GM12878 (cell line): ENCODE results near the gene ODAD4. TPM values are rescaled to one million over a fixed set of nuclear protein-coding genes. Genes with fewer than 3 reads are reported as not detected.
A peak's percentile ranks its signal among the peaks of the same experiment; 100 is the strongest.
"Not testable (repeated sequence)": the region's sequence is repeated elsewhere in the genome, so short reads cannot be mapped to it uniquely, and the experiment has no call there.

Experiments
- ATAC-seq: fragments of 200-7000 bp; cut with Tn5 transposase; 3 replicates; pipeline ENCODE4 v1.9.1; 2020; ENCODE audit warnings: mild to moderate bottlenecking, moderate library complexity
- BruUV-seq: library from RNA; stranded (reverse); fragments of 400-500 nt; replicated peaks from 2 replicates; lab custom pipeline; 2021; lab: Mats Ljungman, UMichigan
- CTCF ChIA-PET: fragments of 300-600 bp; sonication (Branson Sonifier 250); formaldehyde crosslinking; extraction: SDS; loops from one replicate; lab custom pipeline; 2021; ENCODE audit warnings: inconsistent platforms; lab: Yijun Ruan, JAX
- POLR2A ChIA-PET: fragments of 350-600 bp; formaldehyde crosslinking; extraction: SDS; loops from one replicate; lab custom pipeline; 2021; ENCODE audit warnings: inconsistent platforms; lab: Charles Lee
- RAD21 ChIA-PET: fragments of 300-600 bp; sonication (Branson Sonifier 250); formaldehyde crosslinking; loops from one replicate; lab custom pipeline; 2023; ENCODE audit warnings: antibody characterized with exemption; ENCODE audit not compliant: unreplicated experiment; lab: Charles Lee
- SMC1A ChIA-PET: fragments of 300-600 bp; sonication (Branson Sonifier 250); formaldehyde crosslinking; loops from one replicate; lab custom pipeline; 2023; ENCODE audit not compliant: unreplicated experiment, uncharacterized antibody; lab: Charles Lee
- DNase-seq: peaks from one replicate; pipeline ENCODE4 v3.0.0-alpha.2; 2011; ENCODE audit warnings: low read depth, low spot score
- FAIRE-seq: peaks from 3 replicates; lab custom pipeline; 2011; peaks lifted over from hg19 to GRCh38; lab: Jason Lieb, UNC
- H2AFZ ChIP-seq: 2 replicates; pipeline ENCODE4 v1.6.0; 2011; ENCODE audit warnings: low read depth, low read length, control low read depth; ENCODE audit not compliant: control insufficient read depth
- H3K27ac ChIP-seq: 2 replicates; pipeline ENCODE4 v1.5.1; 2011; ENCODE audit warnings: control low read depth; ENCODE audit not compliant: control insufficient read depth, insufficient read depth
- H3K27me3 ChIP-seq, 2 experiments: replicated peaks in 1 of 2; 2 replicates each; pipeline versions ENCODE4 v1.6.0 to v1.6.1; 2011; ENCODE audit warnings: low read length in 1 of 2; ENCODE audit not compliant: control insufficient read depth in 2 of 2, insufficient read depth in 2 of 2
- H3K36me3 ChIP-seq, 2 experiments: 2 replicates each; pipeline ENCODE4 v1.5.1; 2011; ENCODE audit warnings: low read length in 1 of 2; ENCODE audit not compliant: control insufficient read depth in 2 of 2, insufficient read depth in 2 of 2
- H3K4me1 ChIP-seq: 2 replicates; pipeline ENCODE4 v1.6.1; 2011; ENCODE audit warnings: mild to moderate bottlenecking, low read length, moderate library complexity, mixed read lengths; ENCODE audit not compliant: control insufficient read depth, insufficient read depth
- H3K4me2 ChIP-seq: 2 replicates; pipeline ENCODE4 v1.6.0; 2011; ENCODE audit warnings: control low read depth; ENCODE audit not compliant: control insufficient read depth, insufficient read depth
- H3K4me3 ChIP-seq: fragments of 200-600 bp; sonication (generic); 2 replicates; pipeline ENCODE4 v1.5.1; 2016
- H3K79me2 ChIP-seq: 2 replicates; pipeline ENCODE4 v1.6.0; 2011; ENCODE audit warnings: low read length; ENCODE audit not compliant: control insufficient read depth, insufficient read depth
- H3K9ac ChIP-seq: 2 replicates; pipeline ENCODE4 v1.8.0; 2011; ENCODE audit warnings: low read length, control low read depth, mixed read lengths; ENCODE audit not compliant: control insufficient read depth, insufficient read depth
- H3K9me3 ChIP-seq: replicated peaks from 3 replicates; pipeline ENCODE4 v1.5.1; 2011; ENCODE audit warnings: mild to moderate bottlenecking, low read length; ENCODE audit not compliant: control insufficient read depth, insufficient read depth
- H4K20me1 ChIP-seq: 2 replicates; pipeline ENCODE4 v1.6.0; 2011; ENCODE audit not compliant: control insufficient read depth, insufficient read depth
- ZNF384 ChIP-seq: IDR thresholded peaks from 2 replicates; pipeline ENCODE4 v1.6.1; 2012; ENCODE audit warnings: low read depth, mild to moderate bottlenecking, low read length, improper control_type of control experiment, borderline replicate concordance
- WGBS: methylation state at CpG from one replicate; pipeline ENCODE4 v1.1.6; 2016; ENCODE audit warnings: low lambda C conversion rate; ENCODE audit not compliant: insufficient replicate concordance, insufficient coverage; ENCODE audit errors: missing lambda C conversion rate; 5-methylcytosine and 5-hydroxymethylcytosine counted together
- in situ Hi-C: fragments of 300-500 bp; cut with MboI; formaldehyde crosslinking; loops from 9 replicates; pipeline ENCODE4 v1.14.3; 2018; ENCODE audit warnings: mixed read lengths
- intact Hi-C: fragments of 100-400 bp; cut with micrococcal nuclease; formaldehyde crosslinking; loops from one replicate; pipeline ENCODE4 v1.14.2; 2022; ENCODE audit not compliant: unreplicated experiment
- polyA plus RNA-seq, 11 experiments: library from polyadenylated mRNA; depleted of rRNA in 4 of 11; unstranded in 6 of 11; stranded (reverse) in 5 of 11; fragments of >200 nt; fragmentation: Nextera tagmentation in 4 of 11; fragmentation: Illumina TruSeq in 1 of 11; extraction: Ambion mirVana in 4 of 11; extraction: Trizol in 1 of 11; gene quantifications; 1 replicate in 1 of 11; 2 replicates in 10 of 11; pipeline versions ENCODE4 v1.2.1 to v1.2.3, GENCODE V29; 2011 to 2016; ENCODE audit warnings: inconsistent platforms in 2 of 11, missing spikeins in 2 of 11, low read depth in 1 of 11
- total RNA-seq, 4 experiments: library from RNA; depleted of rRNA in 3 of 4; stranded (reverse); fragments of >200 nt in 3 of 4; fragmentation: Illumina TruSeq in 1 of 4; extraction: Trizol in 1 of 4; gene quantifications; 2 replicates each; pipeline versions ENCODE4 v1.2.1 to v1.2.3, GENCODE V29; 2013 to 2021

Gene ODAD4
- total and polyA plus RNA-seq, 10 of the 15 experiments (the other 5 are each of a cell fraction or from before 2014, with no cell fraction given), result 0.10 to 0.73 (median 0.35) TPM

DNA sequence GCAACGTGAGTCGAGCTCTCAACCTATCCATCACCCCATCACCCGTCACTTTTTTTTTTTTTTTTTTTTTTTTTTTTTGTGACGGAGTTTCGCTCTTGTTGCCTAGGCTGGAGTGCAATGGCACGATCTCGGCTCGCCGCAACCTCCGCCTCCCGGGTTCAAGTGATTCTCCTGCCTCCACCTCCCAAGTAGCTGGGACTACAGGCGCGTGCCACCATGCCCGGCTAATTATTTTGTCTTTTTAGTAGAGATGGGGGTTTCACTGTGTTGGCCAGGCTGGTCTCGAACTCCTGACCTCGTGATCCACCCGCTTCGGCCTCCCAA is 378 bp downstream of the ODAD4 start:
- H3K27ac ChIP-seq, H3K36me3 ChIP-seq, H3K79me2 ChIP-seq, H4K20me1 ChIP-seq, H3K9me3 ChIP-seq, intact Hi-C loops, H3K27me3 ChIP-seq, BruUV-seq, in situ Hi-C loops, FAIRE-seq, H3K4me1 ChIP-seq: not testable (repeated sequence)
- H3K9ac ChIP-seq, result peak overlapping the region; percentile 38; the same call in 1 of the 2 replicates
- 54% methylated on average over 10 of the region's 18 CpGs for WGBS
- peak overlapping the region; percentile 91 for H2AFZ ChIP-seq
- POLR2A ChIA-PET, result interaction anchor here (0.6 to 4.8 kb wide), 18 partner anchors 9 to 443 kb away, joined by 3 to 52 read pairs (median 3); partner anchors contain the start of genes ACLY, CNP, DNAJC7 and NKIRAS2
- CTCF ChIA-PET, result interaction anchor here (0.6 to 3.5 kb wide), 9 partner anchors 9 to 187 kb away, joined by 3 to 17 read pairs (median 5); partner anchors contain the start of genes ACLY, CNP, DHX58 and P3H4
- peak overlapping the region; percentile 81 for H3K4me3 ChIP-seq
- SMC1A ChIA-PET, result interaction anchor here (0.6 to 3.2 kb wide), 4 partner anchors 8 to 1505 kb away, joined by 3 to 19 read pairs (median 6); partner anchors contain the start of gene ACLY
- peak; percentile 14; the same call in 1 of the 2 replicates for TF ChIP-seq ZNF384
- TF ChIP-seq, all 136 proteins: peak for 1; not testable (repeated sequence) for 135
- RAD21 ChIA-PET, result interaction anchor here (0.7 to 3.4 kb wide), 13 partner anchors 9 to 292 kb away, joined by 3 to 23 read pairs (median 3); partner anchors contain the start of genes ACLY, CNP, DHX58 and JUP
- ATAC-seq, result peak; percentile 36; the same call in 1 of the 3 replicates
- DNase-seq, result not testable (repeated sequence)
- H3K4me2 ChIP-seq, result peak overlapping the region; percentile 98; the same call in 1 of the 2 replicates

DNA sequence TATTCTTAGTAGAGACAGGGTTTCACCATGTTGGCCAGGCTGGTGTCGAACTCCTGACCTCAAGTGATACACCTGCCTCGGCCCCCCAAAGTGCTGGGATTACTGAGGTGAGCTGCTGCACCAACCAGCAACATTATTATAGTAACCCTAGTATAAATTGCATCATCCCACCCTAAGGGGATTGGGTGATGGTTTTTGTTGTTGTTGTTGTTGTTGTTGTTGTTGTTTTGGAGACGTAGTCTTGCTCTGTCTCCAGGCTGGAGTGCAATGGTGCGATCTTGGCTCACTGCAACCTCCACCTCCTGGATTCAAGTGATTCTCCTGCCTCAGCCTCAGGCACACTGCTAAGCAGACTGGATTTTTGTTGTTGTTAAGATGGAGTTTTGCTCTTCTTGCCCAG is 1.3 kb downstream of the ODAD4 start:
- RAD21 ChIA-PET, H3K4me1 ChIP-seq, intact Hi-C loops, H2AFZ ChIP-seq, H3K9me3 ChIP-seq, H3K79me2 ChIP-seq, H3K27ac ChIP-seq, H3K27me3 ChIP-seq, H4K20me1 ChIP-seq, H3K9ac ChIP-seq, BruUV-seq, FAIRE-seq, H3K4me2 ChIP-seq, ATAC-seq, in situ Hi-C loops, H3K36me3 ChIP-seq, H3K4me3 ChIP-seq, DNase-seq: not testable (repeated sequence)
- 70% methylated on average over 4 of the region's 4 CpGs for WGBS
- ChIA-PET POLR2A (interaction anchor here (0.6 to 4.8 kb wide), 3 partner anchors 14 to 203 kb away, joined by 3 to 52 read pairs (median 5); partner anchors contain the start of gene ACLY), SMC1A (interaction anchor here (2.0 kb wide), 1 partner anchor 18 kb away, joined by 9 read pairs; no protein-coding TSS in a partner anchor), CTCF (interaction anchor here (0.9 to 3.5 kb wide), 3 partner anchors 13 to 31 kb away, joined by 3 to 17 read pairs (median 3); partner anchors contain the start of gene ACLY)
